GM12873 (cell line): ENCODE data around the gene PAIP1.

ENCODE experiments used
- CTCF ChIP-seq: IDR thresholded peaks from 2 replicates; pipeline ENCODE4 v1.5.1; 2012; ENCODE audit warnings: low read depth, mild to moderate bottlenecking, moderate library complexity, low read length, control low read depth; ENCODE audit not compliant: insufficient read depth; ENCODE audit errors: missing control alignments

Gene PAIP1

GRCh38 chr5:43530648-43531047, 26.2 kb downstream of the PAIP1 start:
- TF ChIP-seq CTCF: no peak

GRCh38 chr5:43523662-43524072, 33.2 kb downstream of the PAIP1 start:
- no peak for TF ChIP-seq CTCF

GRCh38 chr5:43520615-43521014, 36.3 kb downstream of the PAIP1 start:
- no peak for TF ChIP-seq CTCF

- TF ChIP-seq CTCF: no peak
Observed at GRCh38 chr5:43515678-43516048, 41.2 kb downstream of the PAIP1 start.

- TF ChIP-seq CTCF: no peak
Observed at GRCh38 chr5:43514816-43515677, 41.8 kb downstream of the PAIP1 start, which contains the start of gene C5orf34. Gene C5orf34 (minus strand): TSS chr5:43515148. CDS start chr5:43509339, 5,809 bp downstream.

- TF ChIP-seq CTCF: no peak
Observed at GRCh38 chr5:43514471-43514815, 42.4 kb downstream of the PAIP1 start.

GRCh38 chr5:43514025-43514424, 42.9 kb downstream of the PAIP1 start:
- TF ChIP-seq CTCF: no peak

- no peak for TF ChIP-seq CTCF
Observed at GRCh38 chr5:43498581-43498980, 58.3 kb downstream of the PAIP1 start.
